HUES6 (cell line): Measurements from ENCODE around the gene RTL10.
A peak's percentile ranks its signal among the peaks of the same experiment; 100 is the strongest.

Source experiments
- H3K27ac ChIP-seq: 2 replicates; pipeline ENCODE4 v1.7.0; 2013; ENCODE audit warnings: low read depth, mild to moderate bottlenecking, low read length, inconsistent platforms
- H3K27me3 ChIP-seq: 2 replicates; pipeline ENCODE4 v1.6.1; 2013; ENCODE audit warnings: low read length; ENCODE audit not compliant: control insufficient read depth, insufficient read depth
- H3K36me3 ChIP-seq: 2 replicates; pipeline ENCODE4 v1.6.1; 2013; ENCODE audit warnings: low read length; ENCODE audit not compliant: control insufficient read depth, insufficient read depth
- H3K4me1 ChIP-seq: 2 replicates; pipeline ENCODE4 v1.6.1; 2013; ENCODE audit warnings: low read length; ENCODE audit not compliant: control insufficient read depth, insufficient read depth
- H3K4me3 ChIP-seq: 2 replicates; pipeline ENCODE4 v1.5.1; 2013; ENCODE audit warnings: low read depth, low read length
- H3K9ac ChIP-seq: one replicate; pipeline ENCODE4 v1.6.1; 2013; ENCODE audit warnings: mild to moderate bottlenecking, low read length
- H3K9me3 ChIP-seq: 2 replicates; pipeline ENCODE4 v1.6.1; 2013; ENCODE audit warnings: low read depth, low read length; ENCODE audit not compliant: control insufficient read depth, insufficient read depth

RTL10 gene

DNA sequence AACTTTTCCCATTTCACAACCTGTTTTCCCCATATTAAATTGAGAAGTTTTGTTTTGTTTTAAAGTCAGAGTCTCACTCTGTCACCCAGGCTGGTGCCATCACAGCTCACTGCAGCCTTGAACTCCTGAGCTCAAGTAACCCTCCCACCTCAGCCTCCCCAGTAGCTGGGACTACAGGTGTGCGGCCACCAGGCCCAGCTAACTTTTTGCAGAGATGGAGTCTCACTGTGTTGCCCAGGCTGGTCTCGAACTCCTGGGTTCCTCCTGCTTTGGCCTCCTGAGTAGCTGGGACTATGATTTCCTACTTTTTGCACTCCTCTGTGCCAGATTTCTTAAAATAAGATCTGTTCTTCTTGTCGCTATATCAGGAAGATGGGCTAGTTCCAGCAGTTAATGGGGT is 44.9 kb downstream of the RTL10 start:
- H3K36me3 ChIP-seq = peaks cover 11% of the 10 kb centered on the region
- H3K4me1 ChIP-seq = peaks cover 6% of the 10 kb centered on the region; the same call in 1 of the 2 replicates
- H3K9me3 ChIP-seq = no peaks in the 10 kb centered on the region
- H3K27me3 ChIP-seq = no peaks in the 10 kb centered on the region
- no peak overlapping the region for H3K4me3 ChIP-seq
- H3K27ac ChIP-seq = no peak overlapping the region
- H3K9ac ChIP-seq = no peak overlapping the region

DNA sequence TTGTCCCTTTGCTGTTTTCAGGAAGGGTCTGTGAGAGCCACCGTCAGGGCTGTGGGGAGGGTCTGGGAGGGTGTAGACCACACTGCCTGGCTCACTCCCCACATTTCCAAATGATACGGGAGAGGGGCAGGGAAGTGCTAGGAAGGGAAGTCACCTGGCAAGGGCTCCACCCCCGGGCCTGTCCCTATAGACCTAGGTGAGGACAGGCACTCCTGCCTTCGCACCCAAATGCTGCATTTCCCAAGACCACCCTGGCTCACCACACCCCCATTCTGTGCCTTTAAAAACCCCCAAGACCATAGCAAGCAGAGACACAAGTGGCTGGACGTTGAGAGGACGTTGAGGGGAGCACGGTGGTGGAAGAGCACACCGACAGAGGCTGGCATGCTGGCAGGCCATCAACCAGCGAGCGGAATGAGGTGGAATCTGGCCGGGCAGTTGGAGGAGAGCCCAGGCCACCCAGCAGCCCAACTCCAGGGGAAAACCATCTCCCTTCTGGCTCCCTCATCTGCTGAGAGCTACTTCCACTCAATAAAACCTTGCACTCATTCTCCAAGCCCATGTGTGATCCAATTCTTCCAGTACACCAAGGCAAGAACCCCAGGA is 45.7 kb downstream of the RTL10 start:
- Histone ChIP-seq H3K4me1 (peaks cover 6% of the 10 kb centered on the region; the same call in 1 of the 2 replicates), H3K36me3 (peaks cover 11% of the 10 kb centered on the region), H3K27me3 (no peaks in the 10 kb centered on the region), H3K27ac (no peak overlapping the region), H3K9ac (no peak overlapping the region), H3K4me3 (no peak overlapping the region), H3K9me3 (no peaks in the 10 kb centered on the region)

DNA sequence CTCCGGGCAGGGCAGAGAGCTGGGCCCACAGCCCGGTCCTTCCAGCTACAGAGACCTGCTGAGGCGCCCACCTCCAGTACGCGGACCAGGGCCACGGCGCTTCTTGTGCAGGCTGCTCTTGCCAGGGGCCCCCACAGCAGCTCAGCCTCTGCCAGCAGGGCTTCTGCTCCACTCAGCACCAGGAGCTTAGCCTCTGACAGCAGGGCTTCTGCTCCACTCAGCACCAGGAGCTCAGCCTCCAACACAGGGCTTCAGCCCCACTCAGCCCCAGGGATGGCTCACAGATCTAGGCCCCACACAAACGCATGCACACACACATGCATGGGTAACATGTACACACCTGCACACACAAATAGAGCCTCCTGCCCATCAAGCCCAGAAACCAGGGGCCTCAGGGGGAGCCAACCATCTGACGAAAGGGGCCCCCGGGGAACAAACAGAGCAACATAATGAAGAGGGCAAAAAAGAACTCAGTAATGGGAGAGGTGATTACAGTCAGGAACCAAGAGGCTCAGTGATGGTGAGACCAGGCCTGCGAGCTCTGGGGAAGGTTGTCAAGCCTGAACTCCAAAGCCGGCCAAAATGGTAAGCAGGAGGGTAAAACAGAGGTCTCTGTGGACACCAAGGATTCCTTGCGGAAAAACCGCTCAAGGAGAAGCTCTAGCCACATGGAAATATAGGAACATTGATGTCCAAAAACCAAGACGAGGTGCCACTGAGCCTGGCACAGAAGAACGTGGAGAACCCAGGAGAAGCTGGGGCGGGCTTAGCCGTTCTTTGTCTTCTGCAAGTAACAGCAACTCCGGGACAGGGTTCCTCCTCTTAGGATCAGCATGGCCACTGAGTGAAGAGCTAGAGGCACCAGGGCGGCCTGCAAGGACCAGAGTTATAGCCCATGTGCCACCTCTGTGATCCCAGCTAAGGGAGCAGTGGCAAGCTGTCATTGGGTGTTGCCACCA is 46.5 kb downstream of the RTL10 start:
- Histone ChIP-seq H3K27ac (no peak overlapping the region), H3K9me3 (no peaks in the 10 kb centered on the region), H3K9ac (no peak overlapping the region), H3K4me3 (no peak overlapping the region), H3K36me3 (peaks cover 11% of the 10 kb centered on the region), H3K27me3 (no peaks in the 10 kb centered on the region), H3K4me1 (peaks cover 6% of the 10 kb centered on the region; the same call in 1 of the 2 replicates)

DNA sequence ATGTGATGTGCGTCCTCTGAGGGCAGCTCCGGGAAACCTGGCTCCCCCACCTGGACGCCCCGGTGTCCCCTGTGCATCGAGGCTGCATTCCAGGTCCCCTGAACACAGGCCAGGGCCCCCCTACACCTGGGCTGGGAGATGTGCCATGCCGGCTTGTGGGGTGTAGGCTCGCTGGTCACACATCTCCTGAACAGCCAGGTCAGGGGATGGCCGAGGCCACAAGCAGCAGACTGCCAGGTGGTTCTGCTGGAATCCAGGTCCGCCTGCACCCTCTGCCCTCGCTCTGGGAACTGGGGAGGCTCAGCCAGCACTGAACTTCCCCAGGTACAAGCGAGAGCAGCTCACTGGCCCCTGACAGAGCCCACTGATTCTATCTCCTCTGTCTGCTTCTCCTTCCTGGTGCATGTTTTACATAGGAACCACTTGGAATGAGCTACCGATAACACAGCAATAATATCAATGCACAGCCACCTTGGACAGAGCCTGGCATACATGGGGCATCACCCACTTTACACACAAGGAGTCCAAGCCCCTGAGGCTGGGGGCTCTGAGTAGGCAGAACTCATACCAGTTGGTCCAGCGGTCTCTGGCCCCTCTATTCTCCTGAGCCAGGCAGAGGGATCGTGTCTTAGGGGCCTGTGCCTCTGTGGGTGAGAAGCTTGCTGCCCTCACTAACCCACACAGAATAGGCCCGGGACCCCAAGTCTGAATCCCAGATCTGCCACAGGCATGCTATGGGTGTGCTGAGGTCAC is 47.3 kb downstream of the RTL10 start:
- Histone ChIP-seq H3K9me3 (no peaks in the 10 kb centered on the region), H3K4me3 (no peak overlapping the region), H3K36me3 (peaks cover 8% of the 10 kb centered on the region), H3K4me1 (peaks cover 6% of the 10 kb centered on the region; the same call in 1 of the 2 replicates), H3K27ac (no peak overlapping the region), H3K27me3 (no peaks in the 10 kb centered on the region), H3K9ac (no peak overlapping the region)

DNA sequence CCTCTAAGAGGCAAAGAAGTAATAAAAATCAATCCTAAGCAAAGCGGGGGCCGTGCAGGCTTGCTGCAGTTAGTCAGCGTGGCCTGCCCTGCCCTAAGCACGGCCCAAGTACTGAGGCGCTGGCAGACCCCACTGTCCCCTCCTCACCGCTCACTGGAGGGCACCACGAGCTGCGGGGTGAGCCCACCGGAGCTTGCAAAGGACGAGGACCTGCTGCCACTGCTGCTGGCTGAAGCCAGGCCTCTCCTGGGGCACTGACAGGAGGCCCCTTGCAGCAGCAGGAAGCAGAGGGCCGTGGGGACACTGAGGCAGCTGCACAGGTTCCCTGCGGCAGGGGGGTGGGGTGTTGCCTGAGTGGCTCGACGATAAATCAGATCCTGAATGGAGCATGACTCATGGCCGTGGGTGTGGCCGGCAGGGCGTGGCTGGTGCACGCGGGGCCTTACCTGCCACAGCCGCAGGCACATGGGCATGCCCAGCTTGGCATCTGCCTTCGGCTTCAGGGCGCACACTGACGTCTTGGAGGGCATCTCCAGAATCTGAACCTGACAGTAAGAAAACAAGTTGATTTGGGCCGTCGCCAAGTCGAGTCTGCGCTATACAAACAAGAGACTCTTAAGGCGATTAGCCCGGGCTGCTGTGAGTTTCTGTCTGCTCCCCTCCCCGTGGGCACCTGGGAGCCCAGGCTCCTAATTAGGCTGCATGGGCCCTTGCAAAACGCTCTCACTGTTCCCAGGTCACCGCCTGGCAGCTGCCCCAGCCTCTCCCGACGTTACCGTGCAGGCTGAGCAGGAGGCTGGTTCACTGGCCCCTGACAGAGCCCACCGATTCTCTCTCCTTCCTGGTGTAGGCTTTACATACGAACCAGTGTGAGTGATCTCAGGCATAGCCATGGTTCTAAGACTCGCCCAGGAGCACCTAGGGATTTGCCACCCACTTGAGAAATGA is 48.2 kb downstream of the RTL10 start:
- Histone ChIP-seq H3K4me3 (no peak overlapping the region), H3K27ac (peak overlapping the region; percentile 51; the same call in 1 of the 2 replicates), H3K9me3 (no peaks in the 10 kb centered on the region), H3K4me1 (peaks cover 6% of the 10 kb centered on the region; the same call in 1 of the 2 replicates), H3K36me3 (peaks cover 7% of the 10 kb centered on the region; the same call in 1 of the 2 replicates), H3K9ac (no peak overlapping the region), H3K27me3 (no peaks in the 10 kb centered on the region)

DNA sequence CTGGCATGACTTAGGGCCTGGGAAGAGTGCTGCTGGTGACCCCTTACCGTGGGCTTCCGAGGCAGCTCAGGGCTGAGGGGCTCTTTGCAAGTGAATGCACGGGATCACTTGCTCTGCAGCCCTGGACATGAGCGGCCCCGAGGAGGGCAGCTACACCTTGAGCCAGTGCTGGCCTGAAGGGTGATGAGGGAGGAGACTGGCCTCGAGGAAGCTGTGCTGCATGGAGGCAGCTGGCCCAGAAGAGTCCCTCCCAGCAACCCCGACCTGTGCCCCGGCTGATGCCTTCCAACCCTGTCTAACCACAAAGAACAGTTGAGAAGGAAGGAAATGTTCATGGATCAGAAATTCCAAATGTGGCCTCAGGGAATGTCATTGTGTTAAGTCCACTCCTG is 48.9 kb downstream of the RTL10 start:
- Histone ChIP-seq H3K4me3 (no peak overlapping the region), H3K27me3 (no peaks in the 10 kb centered on the region), H3K27ac (peak overlapping the region; percentile 51; the same call in 1 of the 2 replicates), H3K4me1 (peaks cover 6% of the 10 kb centered on the region; the same call in 1 of the 2 replicates), H3K9me3 (no peaks in the 10 kb centered on the region), H3K36me3 (peaks cover 7% of the 10 kb centered on the region; the same call in 1 of the 2 replicates), H3K9ac (no peak overlapping the region)
